Activated T-cell treated with anti-CD3 and anti-CD28 coated beads, Interleukin-2, amount 50 U/mL, for 4 hours (primary cell): ENCODE measurements around the gene RNF31. TPM values are rescaled to one million over a fixed set of nuclear protein-coding genes. Genes with fewer than 3 reads are reported as not detected.

Source experiments
- ATAC-seq, 2 donors: fragments of 200-7000 bp; cut with Tn5 transposase; one replicate each; pipeline ENCODE4 v1.10.0; 2021
- DNase-seq: peaks from one replicate; pipeline ENCODE4 v3.0.0-alpha.2; 2020
- H3K27me3 Mint-ChIP-seq: one replicate; pipeline ENCODE4 v1.8.0; 2021; ENCODE audit warnings: low read depth, mixed read lengths
- H3K36me3 Mint-ChIP-seq: one replicate; pipeline ENCODE4 v1.8.0; 2022; ENCODE audit warnings: mixed read lengths; ENCODE audit not compliant: insufficient read depth
- H3K4me1 Mint-ChIP-seq: one replicate; pipeline ENCODE4 v1.8.0; 2021; ENCODE audit warnings: low read depth, mixed read lengths
- H3K4me3 Mint-ChIP-seq: one replicate; pipeline ENCODE4 v1.8.0; 2021; ENCODE audit warnings: mild to moderate bottlenecking, moderate library complexity, mixed read lengths
- H3K9me3 Mint-ChIP-seq: one replicate; pipeline ENCODE4 v1.8.0; 2021; ENCODE audit warnings: mixed read lengths
- total RNA-seq, 3 donors: library from RNA; stranded (reverse); gene quantifications; one replicate each; pipeline ENCODE4 v1.2.1, GENCODE V29; 2021

The RNF31 gene
- total RNA-seq, 3 donors from 2014 or later = 99.4 to 108 (median 106) TPM

- Mint-ChIP-seq H3K4me1 (peaks cover 20% of the 10 kb centered on the region), H3K27me3 (no peaks in the 10 kb centered on the region)
These were observed 17.8 kb upstream of the RNF31 start for GRCh38 chr14:24129410-24129998.

GRCh38 chr14:24130380-24130716 is 16.9 kb upstream of the RNF31 start, which contains the start of gene FITM1:
Gene FITM1 (plus strand): TSS chr14:24130659. CDS start chr14:24131564, 905 bp downstream.
- DNase-seq (no peak), ATAC-seq (no peak)
- Mint-ChIP-seq H3K27me3 (no peaks in the 10 kb centered on the region), H3K9me3 (no peaks in the 10 kb centered on the region), H3K36me3 (peaks cover under 1% of the 10 kb centered on the region), H3K4me1 (peaks cover 25% of the 10 kb centered on the region), H3K4me3 (no peak within 1 kb of the TSS)

More at GRCh38 chr14:24129410-24129998, 17.8 kb upstream of the RNF31 start:
- DNase-seq (no peak), ATAC-seq (no peak)
- Mint-ChIP-seq H3K36me3 (peaks cover 4% of the 10 kb centered on the region), H3K4me3 (no peak overlapping the region), H3K9me3 (no peaks in the 10 kb centered on the region)

- no peaks in the 10 kb centered on the region for H3K36me3 Mint-ChIP-seq
- H3K9me3 Mint-ChIP-seq = no peaks in the 10 kb centered on the region
- no peak overlapping the region for H3K4me3 Mint-ChIP-seq
These were observed 16.4 kb upstream of the RNF31 start for GRCh38 chr14:24130717-24131548.

GRCh38 chr14:24131549-24131966 is 15.7 kb upstream of the RNF31 start:
- DNase-seq (no peak), ATAC-seq (no peak)
- Mint-ChIP-seq H3K36me3 (no peaks in the 10 kb centered on the region), H3K27me3 (no peaks in the 10 kb centered on the region), H3K9me3 (no peaks in the 10 kb centered on the region), H3K4me1 (peaks cover 29% of the 10 kb centered on the region), H3K4me3 (no peak overlapping the region)

More at GRCh38 chr14:24130717-24131548, 16.4 kb upstream of the RNF31 start:
- peaks cover 28% of the 10 kb centered on the region for H3K4me1 Mint-ChIP-seq
- no peak for DNase-seq
- H3K27me3 Mint-ChIP-seq = no peaks in the 10 kb centered on the region
- ATAC-seq = no peak

DNA sequence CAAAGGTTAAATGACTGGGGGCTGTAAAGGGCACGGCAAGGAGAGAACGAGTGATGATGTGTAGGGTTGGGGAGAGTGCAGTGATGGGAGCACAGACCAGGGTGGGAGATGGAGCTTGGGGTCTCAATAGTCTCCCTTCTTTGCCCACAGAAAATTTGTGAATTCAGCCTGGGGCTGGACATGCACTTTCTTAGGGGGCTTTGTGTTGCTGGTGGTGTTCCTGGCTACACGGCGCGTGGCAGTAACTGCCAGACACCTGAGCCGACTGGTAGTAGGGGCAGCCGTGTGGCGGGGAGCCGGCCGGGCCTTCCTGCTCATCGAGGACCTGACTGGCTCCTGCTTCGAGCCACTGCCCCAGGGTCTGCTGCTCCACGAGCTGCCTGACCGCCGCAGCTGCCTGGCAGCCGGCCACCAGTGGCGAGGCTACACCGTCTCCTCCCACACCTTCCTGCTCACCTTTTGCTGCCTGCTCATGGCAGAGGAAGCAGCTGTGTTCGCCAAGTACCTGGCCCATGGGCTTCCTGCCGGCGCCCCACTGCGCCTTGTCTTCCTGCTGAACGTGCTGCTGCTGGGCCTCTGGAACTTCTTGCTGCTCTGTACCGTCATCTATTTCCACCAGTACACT is 15.1 kb upstream of the RNF31 start:
- H3K4me1 Mint-ChIP-seq = peaks cover 36% of the 10 kb centered on the region
- H3K36me3 Mint-ChIP-seq = peaks cover 3% of the 10 kb centered on the region
- H3K9me3 Mint-ChIP-seq = no peaks in the 10 kb centered on the region
- H3K27me3 Mint-ChIP-seq = no peaks in the 10 kb centered on the region
- ATAC-seq (no peak), DNase-seq (peak; percentile 23)
- H3K4me3 Mint-ChIP-seq = peak overlapping the region; percentile 50

DNA sequence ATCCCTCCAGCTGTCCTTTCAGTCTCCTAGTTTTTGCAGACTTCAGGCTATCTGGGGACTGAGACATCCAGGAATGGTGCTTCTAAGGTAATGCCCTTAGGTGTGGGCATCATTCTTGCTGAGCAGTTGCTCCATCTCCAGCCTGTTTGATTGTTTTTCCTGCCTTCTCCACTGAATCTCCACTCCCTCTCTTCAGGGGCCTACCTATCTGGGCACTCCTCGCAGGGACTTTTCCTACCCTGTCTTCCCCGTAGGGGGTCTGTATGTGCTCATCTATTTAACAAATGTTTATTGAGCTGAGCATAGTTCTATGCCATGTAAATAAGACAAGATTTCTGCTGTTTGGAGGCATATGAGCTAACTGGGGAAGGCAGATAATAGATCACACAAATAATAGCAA is 14.3 kb upstream of the RNF31 start:
- H3K4me3 Mint-ChIP-seq = peak overlapping the region; percentile 28
- ATAC-seq = no peak
- H3K27me3 Mint-ChIP-seq = no peaks in the 10 kb centered on the region
- no peak for DNase-seq
- peaks cover 42% of the 10 kb centered on the region for H3K4me1 Mint-ChIP-seq
- H3K9me3 Mint-ChIP-seq = no peaks in the 10 kb centered on the region
- H3K36me3 Mint-ChIP-seq = peaks cover 5% of the 10 kb centered on the region

DNA sequence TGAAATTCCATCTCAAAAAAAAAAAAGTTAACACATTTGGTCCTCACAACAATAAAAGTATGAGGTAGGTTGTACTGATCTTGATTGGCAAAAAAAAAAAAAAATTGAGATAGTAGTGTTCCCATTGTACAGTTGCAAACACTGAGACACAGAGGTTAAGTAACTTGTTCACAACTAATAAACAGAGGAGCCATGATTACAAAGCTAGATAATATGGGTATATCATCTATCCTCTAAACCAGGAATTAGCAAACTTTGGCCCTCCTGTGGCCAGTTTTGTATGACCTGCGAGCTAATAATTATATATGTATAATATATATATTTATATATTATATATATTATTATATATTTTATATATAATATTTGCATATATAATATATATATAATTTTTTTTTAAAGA is 13.6 kb upstream of the RNF31 start:
- DNase-seq = no peak
- Mint-ChIP-seq H3K4me1 (peaks cover 48% of the 10 kb centered on the region), H3K36me3 (peaks cover 13% of the 10 kb centered on the region), H3K4me3 (no peak overlapping the region), H3K27me3 (no peaks in the 10 kb centered on the region), H3K9me3 (no peaks in the 10 kb centered on the region)
- no peak for ATAC-seq

GRCh38 chr14:24135584-24135833 is 11.8 kb upstream of the RNF31 start:
- Mint-ChIP-seq H3K9me3 (no peaks in the 10 kb centered on the region), H3K27me3 (no peaks in the 10 kb centered on the region), H3K4me3 (peak overlapping the region; percentile 91), H3K36me3 (peaks cover 25% of the 10 kb centered on the region), H3K4me1 (peaks cover 63% of the 10 kb centered on the region)
- no peak for DNase-seq
- ATAC-seq = peak; percentile 0

DNA sequence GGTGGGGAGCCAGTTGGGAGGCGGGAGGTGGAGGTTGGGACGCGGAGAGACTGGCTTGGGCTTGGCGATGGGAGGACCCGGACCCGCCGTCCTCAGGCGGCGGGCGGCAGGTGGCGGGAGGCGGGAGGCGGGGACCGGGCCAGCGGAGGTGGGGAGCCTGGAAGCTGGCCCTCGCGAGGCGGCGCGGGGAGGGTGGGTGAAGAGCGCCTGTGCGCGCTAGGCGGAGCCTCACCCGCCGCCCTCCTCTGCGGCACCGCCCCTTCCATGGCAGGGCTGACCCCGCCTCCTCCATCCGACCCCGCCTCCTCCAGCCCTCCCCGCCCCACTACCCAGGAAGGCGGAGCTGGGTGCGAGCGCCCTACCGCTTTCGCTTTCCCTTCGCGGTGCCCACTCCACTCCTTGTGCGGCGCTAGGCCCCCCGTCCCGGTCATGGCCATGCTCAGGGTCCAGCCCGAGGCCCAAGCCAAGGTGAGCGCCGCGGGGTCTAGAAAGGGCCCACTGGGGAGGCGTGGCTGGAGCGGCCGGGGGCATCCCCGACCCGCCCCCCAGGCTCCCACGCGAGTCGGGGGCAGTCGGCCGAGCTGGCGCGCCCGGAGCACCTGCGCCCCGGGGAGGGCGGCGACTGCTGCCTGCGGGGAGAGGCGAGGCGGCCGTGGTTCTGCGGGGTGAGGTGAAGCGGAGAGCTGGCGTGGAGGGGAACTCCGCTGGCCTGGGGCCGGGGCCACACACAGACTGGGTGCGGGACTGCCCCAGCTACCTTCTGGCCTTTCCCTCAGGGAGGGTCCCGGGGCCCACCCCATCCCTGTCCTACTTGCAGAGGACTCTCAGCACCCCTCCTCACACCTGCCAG is 11.2 kb upstream of the RNF31 start, which contains the start of gene PSME1:
Gene PSME1, plus strand, starts transcription at position 361 of the 850 bp plus-strand sequence. Its CDS starts 69 bp downstream, at position 430.
- H3K4me1 Mint-ChIP-seq = peaks cover 63% of the 10 kb centered on the region
- no peaks in the 10 kb centered on the region for H3K27me3 Mint-ChIP-seq
- ATAC-seq = peak; percentile 94 to 95
- no peaks in the 10 kb centered on the region for H3K9me3 Mint-ChIP-seq
- H3K4me3 Mint-ChIP-seq = peak within 1 kb of the TSS; percentile 91
- DNase-seq = peak; percentile 95
- peaks cover 25% of the 10 kb centered on the region for H3K36me3 Mint-ChIP-seq

GRCh38 chr14:24136684-24137528 is 10.4 kb upstream of the RNF31 start:
- Mint-ChIP-seq H3K27me3 (no peaks in the 10 kb centered on the region), H3K9me3 (no peaks in the 10 kb centered on the region), H3K4me3 (peak overlapping the region; percentile 91), H3K4me1 (peaks cover 62% of the 10 kb centered on the region), H3K36me3 (peaks cover 25% of the 10 kb centered on the region)
- DNase-seq (no peak), ATAC-seq (no peak)

DNA sequence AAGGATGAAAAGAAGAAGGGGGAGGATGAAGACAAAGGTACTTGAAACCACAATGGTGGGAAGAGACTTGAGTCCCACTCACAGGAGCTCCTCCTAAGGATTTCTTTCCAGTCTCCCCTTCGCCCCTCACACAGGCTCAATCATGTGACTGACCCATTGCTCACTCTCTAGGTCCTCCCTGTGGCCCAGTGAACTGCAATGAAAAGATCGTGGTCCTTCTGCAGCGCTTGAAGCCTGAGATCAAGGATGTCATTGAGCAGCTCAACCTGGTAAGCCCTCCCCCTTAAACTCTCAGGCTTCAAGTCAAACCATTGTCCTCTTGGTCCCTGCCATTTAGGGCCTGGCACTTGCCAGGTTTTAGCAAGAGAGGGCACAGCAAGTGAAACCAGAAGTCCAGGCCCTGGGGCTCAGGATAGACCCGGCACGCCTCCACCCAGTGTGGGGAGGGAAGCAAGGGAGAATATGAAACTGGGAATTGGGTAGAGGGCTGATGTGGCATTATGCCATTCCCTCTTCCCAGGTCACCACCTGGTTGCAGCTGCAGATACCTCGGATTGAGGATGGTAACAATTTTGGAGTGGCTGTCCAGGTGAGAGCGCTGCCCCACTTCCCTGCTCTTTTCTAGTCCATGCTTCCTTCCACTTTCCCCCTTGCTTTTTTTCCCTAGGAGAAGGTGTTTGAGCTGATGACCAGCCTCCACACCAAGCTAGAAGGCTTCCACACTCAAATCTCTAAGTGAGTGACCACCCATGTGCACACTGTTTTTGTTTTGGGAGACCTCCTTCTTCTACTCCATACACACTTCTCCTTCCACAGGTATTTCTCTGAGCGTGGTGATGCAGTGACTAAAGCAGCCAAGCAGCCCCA is 9.5 kb upstream of the RNF31 start:
- Mint-ChIP-seq H3K4me3 (peak overlapping the region; percentile 91), H3K27me3 (no peaks in the 10 kb centered on the region), H3K36me3 (peaks cover 27% of the 10 kb centered on the region), H3K4me1 (peaks cover 61% of the 10 kb centered on the region), H3K9me3 (no peaks in the 10 kb centered on the region)
- ATAC-seq = no peak
- DNase-seq = no peak

DNA sequence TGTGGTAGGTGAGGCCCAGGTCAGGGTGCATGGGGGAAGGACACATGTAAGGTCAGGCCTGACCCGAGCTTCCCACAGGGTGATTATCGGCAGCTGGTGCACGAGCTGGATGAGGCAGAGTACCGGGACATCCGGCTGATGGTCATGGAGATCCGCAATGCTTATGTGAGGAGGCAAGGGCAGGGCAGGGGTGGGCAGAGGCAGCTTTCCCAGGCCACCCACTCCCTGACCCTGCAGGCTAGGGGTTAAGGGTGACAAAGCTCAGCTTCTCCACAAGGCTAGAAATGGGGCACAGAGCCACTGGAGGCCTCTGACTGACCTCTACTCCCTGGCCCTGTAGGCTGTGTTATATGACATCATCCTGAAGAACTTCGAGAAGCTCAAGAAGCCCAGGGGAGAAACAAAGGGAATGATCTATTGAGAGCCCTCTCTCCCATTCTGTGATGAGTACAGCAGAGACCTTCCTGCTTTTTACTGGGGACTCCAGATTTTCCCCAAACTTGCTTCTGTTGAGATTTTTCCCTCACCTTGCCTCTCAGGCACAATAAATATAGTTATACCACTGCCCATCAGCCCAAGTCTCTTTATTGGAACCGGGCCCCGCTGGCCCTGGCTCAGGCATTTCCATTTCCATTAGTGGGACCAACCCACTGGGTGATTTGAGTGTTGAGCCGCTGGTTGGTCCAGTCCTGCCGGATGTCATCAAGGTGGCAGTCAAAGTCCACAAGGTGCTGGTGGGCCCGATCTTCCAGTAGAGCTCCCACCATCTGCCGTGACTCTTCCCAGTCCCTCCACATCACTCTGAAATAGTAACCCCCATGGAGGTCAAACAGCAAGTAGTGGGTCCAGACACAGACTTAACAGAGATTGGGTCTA is 8.7 kb upstream of the RNF31 start:
- Mint-ChIP-seq H3K9me3 (no peaks in the 10 kb centered on the region), H3K4me3 (peak overlapping the region; percentile 72), H3K4me1 (peaks cover 64% of the 10 kb centered on the region), H3K36me3 (peaks cover 32% of the 10 kb centered on the region), H3K27me3 (no peaks in the 10 kb centered on the region)
- ATAC-seq (no peak), DNase-seq (no peak)
